IMR-90 (cell line): ENCODE data around the gene FBXO4. TPM values are rescaled to one million over a fixed set of nuclear protein-coding genes. Genes with fewer than 3 reads are reported as not detected.

Experiments
- ATAC-seq: fragments of 200-7000 bp; cut with Tn5 transposase; 2 replicates; pipeline ENCODE4 v1.9.1; 2020; ENCODE audit warnings: low read depth, mild to moderate bottlenecking, moderate library complexity
- BruUV-seq: library from RNA; stranded (reverse); fragments of 400-500 nt; replicated peaks from 2 replicates; lab custom pipeline; 2021; lab: Mats Ljungman, UMichigan
- CTCF ChIA-PET: fragments of 300-600 bp; formaldehyde crosslinking; extraction: SDS; loops from one replicate; lab custom pipeline; 2021; ENCODE audit warnings: antibody characterized with exemption; lab: Yijun Ruan, JAX
- POLR2A ChIA-PET: fragments of 300-600 bp; sonication (Branson Sonifier 250); formaldehyde crosslinking; loops from one replicate; lab custom pipeline; 2022; ENCODE audit warnings: antibody characterized with exemption; ENCODE audit not compliant: unreplicated experiment; lab: Charles Lee
- DNase-seq: peaks from one replicate; pipeline ENCODE4 v3.0.0; 2013
- H2AFZ ChIP-seq: replicated peaks from 2 replicates; pipeline ENCODE3; 2013; ENCODE audit warnings: low read length, mild to moderate bottlenecking; ENCODE audit not compliant: poor library complexity
- H2AK5ac ChIP-seq: 2 replicates; pipeline ENCODE4 v1.6.1; 2013; ENCODE audit warnings: low read depth, low read length, inconsistent platforms
- H2AK9ac ChIP-seq: replicated peaks from 2 replicates; pipeline ENCODE3; 2013; ENCODE audit warnings: mild to moderate bottlenecking, low read depth, low read length, moderate library complexity; ENCODE audit not compliant: poor library complexity
- H2BK120ac ChIP-seq: 2 replicates; pipeline ENCODE4 v1.6.1; 2013; ENCODE audit warnings: low read depth, low read length, inconsistent platforms
- H2BK15ac ChIP-seq: 3 replicates; pipeline ENCODE4 v1.6.1; 2013; ENCODE audit warnings: low read depth, low read length, inconsistent platforms
- H2BK20ac ChIP-seq: 2 replicates; pipeline ENCODE4 v1.6.1; 2013; ENCODE audit warnings: low read depth, mild to moderate bottlenecking, inconsistent platforms, low read length, moderate library complexity
- H2BK5ac ChIP-seq: 2 replicates; pipeline ENCODE4 v1.6.1; 2013; ENCODE audit warnings: mild to moderate bottlenecking, low read depth, low read length, inconsistent platforms; ENCODE audit not compliant: poor library complexity, severe bottlenecking
- H3K14ac ChIP-seq: replicated peaks from 2 replicates; pipeline ENCODE4 v1.6.1; 2013; ENCODE audit warnings: low read depth, low read length, inconsistent platforms
- H3K18ac ChIP-seq: 2 replicates; pipeline ENCODE4 v1.6.1; 2013; ENCODE audit warnings: low read depth, low read length, control low read depth
- H3K23ac ChIP-seq: 2 replicates; pipeline ENCODE4 v1.6.1; 2013; ENCODE audit warnings: low read depth, low read length, inconsistent platforms
- H3K27ac ChIP-seq: 2 replicates; pipeline ENCODE4 v1.5.1; 2013; ENCODE audit warnings: mild to moderate bottlenecking, control low read depth, low read length; ENCODE audit not compliant: insufficient read depth
- H3K27me3 ChIP-seq: 2 replicates; pipeline ENCODE4 v1.6.1; 2013; ENCODE audit warnings: low read length; ENCODE audit not compliant: control insufficient read depth, insufficient read depth
- H3K36me3 ChIP-seq: 2 replicates; pipeline ENCODE4 v1.6.1; 2013; ENCODE audit warnings: low read length, mixed read lengths; ENCODE audit not compliant: control insufficient read depth, insufficient read depth
- H3K4ac ChIP-seq: 2 replicates; pipeline ENCODE4 v1.6.1; 2013; ENCODE audit warnings: low read depth, low read length, inconsistent platforms
- H3K4me1 ChIP-seq: 2 replicates; pipeline ENCODE4 v1.6.1; 2013; ENCODE audit warnings: low read length, mixed read lengths; ENCODE audit not compliant: control insufficient read depth, insufficient read depth
- H3K4me2 ChIP-seq: 2 replicates; pipeline ENCODE4 v1.6.1; 2013; ENCODE audit warnings: low read depth, mild to moderate bottlenecking, control low read depth, low read length, moderate library complexity
- H3K4me3 ChIP-seq: 2 replicates; pipeline ENCODE4 v1.5.1; 2013; ENCODE audit warnings: low read depth, mild to moderate bottlenecking, control low read depth, low read length, moderate library complexity; ENCODE audit not compliant: insufficient read depth
- H3K56ac ChIP-seq: 2 replicates; pipeline ENCODE4 v1.6.1; 2013; ENCODE audit warnings: low read length, inconsistent platforms; ENCODE audit not compliant: insufficient read depth; ENCODE audit errors: extremely low read depth
- H3K79me1 ChIP-seq, 2 experiments: 2 replicates each; pipeline ENCODE4 v1.6.1; 2013; ENCODE audit warnings: low read length in 2 of 2, inconsistent platforms in 1 of 2, low read depth in 1 of 2
- H3K9ac ChIP-seq: 2 replicates; pipeline ENCODE4 v1.6.1; 2013; ENCODE audit warnings: low read depth, low read length, control low read depth
- H3K9me1 ChIP-seq: 2 replicates; pipeline ENCODE4 v1.6.1; 2013; ENCODE audit warnings: low read length, inconsistent platforms; ENCODE audit not compliant: insufficient read depth
- H3K9me3 ChIP-seq: 2 replicates; pipeline ENCODE4 v1.6.1; 2013; ENCODE audit warnings: low read length; ENCODE audit not compliant: control insufficient read depth, insufficient read depth
- H4K20me1 ChIP-seq: 2 replicates; pipeline ENCODE4 v1.6.1; 2013; ENCODE audit warnings: low read length, inconsistent platforms; ENCODE audit not compliant: insufficient read depth
- H4K5ac ChIP-seq: 2 replicates; pipeline ENCODE4 v1.6.1; 2013; ENCODE audit warnings: mild to moderate bottlenecking, low read depth, low read length, control low read depth
- H4K8ac ChIP-seq, 2 experiments: 2 replicates each; pipeline ENCODE4 v1.6.1; 2013; ENCODE audit warnings: low read depth in 2 of 2, low read length in 2 of 2, control low read depth in 1 of 2, inconsistent platforms in 1 of 2
- H4K91ac ChIP-seq: 2 replicates; pipeline ENCODE4 v1.6.1; 2013; ENCODE audit warnings: low read depth, low read length, inconsistent platforms; ENCODE audit not compliant: insufficient read depth
- BHLHE40 ChIP-seq: fragments of 150-350 bp; IDR thresholded peaks from 2 replicates; pipeline ENCODE4 v1.6.1; 2016; ENCODE audit warnings: mild to moderate bottlenecking, low read depth, low read length
- CEBPB ChIP-seq: IDR thresholded peaks from 2 replicates; pipeline ENCODE4 v1.6.1; 2012; ENCODE audit warnings: low read depth, low read length, improper control_type of control experiment
- CHD1 ChIP-seq: IDR thresholded peaks from 2 replicates; pipeline ENCODE4 v1.6.1; 2012; ENCODE audit warnings: low read depth, low read length, improper control_type of control experiment
- FOS ChIP-seq: fragments of 150-350 bp; IDR thresholded peaks from 2 replicates; pipeline ENCODE4 v1.6.1; 2016; ENCODE audit warnings: low read depth, low read length
- MAFK ChIP-seq: IDR thresholded peaks from 2 replicates; pipeline ENCODE4 v1.6.1; 2012; ENCODE audit warnings: low read depth, low read length, improper control_type of control experiment
- MAZ ChIP-seq: IDR thresholded peaks from 2 replicates; pipeline ENCODE4 v1.6.1; 2012; ENCODE audit warnings: low read depth, mild to moderate bottlenecking, low read length, improper control_type of control experiment, moderate library complexity, borderline replicate concordance
- MXI1 ChIP-seq: IDR thresholded peaks from 2 replicates; pipeline ENCODE4 v1.6.1; 2012; ENCODE audit warnings: low read depth, mild to moderate bottlenecking, low read length, moderate library complexity, borderline replicate concordance
- NFE2L2 ChIP-seq: fragments of 150-350 bp; IDR thresholded peaks from 2 replicates; pipeline ENCODE4 v1.6.1; 2016; ENCODE audit warnings: low read depth, mild to moderate bottlenecking, low read length
- POLR2A ChIP-seq: IDR thresholded peaks from 2 replicates; pipeline ENCODE4 v1.6.1; 2012; ENCODE audit warnings: mild to moderate bottlenecking, low read depth, low read length
- RAD21 ChIP-seq: IDR thresholded peaks from 2 replicates; pipeline ENCODE4 v1.6.1; 2012; ENCODE audit warnings: low read length, improper control_type of control experiment
- RCOR1 ChIP-seq: IDR thresholded peaks from 2 replicates; pipeline ENCODE4 v1.6.1; 2012; ENCODE audit warnings: mild to moderate bottlenecking, low read length, improper control_type of control experiment; ENCODE audit not compliant: insufficient replicate concordance
- RFX5 ChIP-seq: IDR thresholded peaks from 2 replicates; pipeline ENCODE4 v1.8.0; 2012; ENCODE audit warnings: low read depth, mild to moderate bottlenecking, low read length, moderate library complexity
- SMC3 ChIP-seq: fragments of 150-350 bp; IDR thresholded peaks from 2 replicates; pipeline ENCODE4 v1.6.1; 2016; ENCODE audit warnings: low read depth, mild to moderate bottlenecking, antibody characterized with exemption, low read length, moderate library complexity
- WGBS, 2 experiments: methylation state at CpG; one replicate each; pipeline versions ENCODE4 v1.1.5 to v1.1.7; 2013; ENCODE audit warnings: missing lambda C conversion rate in 2 of 2; ENCODE audit not compliant: insufficient read length in 1 of 2; ENCODE audit errors: extremely low coverage in 2 of 2; 5-methylcytosine and 5-hydroxymethylcytosine counted together
- dilution Hi-C: fragments of 300-500 bp; cut with HindIII; formaldehyde crosslinking; loops from one replicate; pipeline ENCODE4 v1.14.3; 2018; ENCODE audit warnings: low sequenced_read_pairs; ENCODE audit not compliant: unreplicated experiment
- in situ Hi-C: fragments of 300-500 bp; cut with MboI; formaldehyde crosslinking; loops from 3 replicates; pipeline ENCODE4 v1.14.3; 2019; ENCODE audit warnings: low sequenced_read_pairs, inconsistent platforms, mixed read lengths
- intact Hi-C: fragments of 100-400 bp; cut with micrococcal nuclease; formaldehyde crosslinking; loops from 2 replicates; pipeline ENCODE4 v1.10.0; 2022
- polyA plus RNA-seq, 3 experiments: library from polyadenylated mRNA; depleted of rRNA; stranded (reverse); fragments of >200 nt; gene quantifications; 2 replicates each; pipeline ENCODE4 v1.2.3, GENCODE V29; 2012; ENCODE audit warnings: low replicate concordance in 1 of 3
- total RNA-seq: library from RNA; depleted of rRNA; stranded (reverse); fragments of >200 nt; gene quantifications from 2 replicates; pipeline ENCODE4 v1.2.3, GENCODE V29; 2012
- TF ChIP-seq, protein P1 (sequence below): conservative IDR thresholded peaks from 2 replicates; pipeline ENCODE4 v1.5.1; 2012; ENCODE audit warnings: mild to moderate bottlenecking, low read depth, low read length, improper control_type of control experiment
- TF ChIP-seq, protein P2 (sequence below): fragments of 150-350 bp; IDR thresholded peaks from 2 replicates; pipeline ENCODE4 v1.6.1; 2016; ENCODE audit warnings: low read depth, mild to moderate bottlenecking, low read length, moderate library complexity, borderline replicate concordance
- TF ChIP-seq, protein P3 (sequence below): fragments of 150-350 bp; IDR thresholded peaks from 2 replicates; pipeline ENCODE4 v1.6.1; 2017; ENCODE audit warnings: mild to moderate bottlenecking, antibody characterized with exemption, low read length, low read depth

FBXO4 gene
- total and polyA plus RNA-seq, 2 of the 4 experiments (the other 2 are of a cell fraction): 3.5 to 4.1 TPM

DNA sequence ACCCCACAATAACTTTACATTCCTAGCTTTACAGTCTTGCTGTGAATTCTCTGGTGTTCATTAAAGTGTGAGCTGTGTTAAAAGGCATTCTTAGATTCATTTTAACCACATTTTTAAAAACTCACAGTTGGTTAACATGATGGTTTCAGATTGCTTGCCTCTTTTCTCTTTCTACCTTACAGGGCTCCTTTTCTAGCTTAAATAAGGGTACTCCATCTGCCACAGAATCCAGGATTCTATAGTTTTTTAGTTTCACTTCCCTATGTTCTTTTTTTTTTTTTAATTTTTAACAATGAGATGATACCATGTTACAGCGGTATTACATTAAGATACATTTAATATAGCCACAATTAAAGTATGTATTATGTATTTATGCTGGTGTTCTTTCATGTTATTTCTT, 3.9 kb upstream of the FBXO4 start:
- Histone ChIP-seq H2BK120ac (no peak overlapping the region), H3K4ac (no peak overlapping the region), H4K5ac (no peak overlapping the region), H3K27ac (no peak overlapping the region), H4K91ac (no peak overlapping the region), H3K4me1 (no peaks in the 10 kb centered on the region; the same call in 1 of the 2 replicates), H3K23ac (no peak overlapping the region), H3K36me3 (peaks cover 10% of the 10 kb centered on the region), H2BK20ac (no peak overlapping the region), H3K9me3 (no peaks in the 10 kb centered on the region), H2BK5ac (no peak overlapping the region), H3K79me1 (peaks cover 0 to 8% of the 10 kb centered on the region in 2 experiments; a peak in 2 of 4 replicates), H3K56ac (no peak overlapping the region), H4K20me1 (no peaks in the 10 kb centered on the region), H3K27me3 (no peaks in the 10 kb centered on the region), H3K4me2 (no peak overlapping the region), H2AK9ac (no peak overlapping the region), H2AK5ac (no peak overlapping the region), H3K14ac (no peak overlapping the region), H2AFZ (no peak overlapping the region), H3K4me3 (no peak overlapping the region), H3K9me1 (no peaks in the 10 kb centered on the region), H3K9ac (no peak overlapping the region), H3K18ac (no peak overlapping the region), H4K8ac (no peak overlapping the region), H2BK15ac (no peak overlapping the region)
- CTCF ChIA-PET: no interaction called here
- in situ Hi-C loops: no loop called here
- no CpG with 5 or more reads among the region's 1 CpG for WGBS, 2 experiments
- TF ChIP-seq CEBPB: no peak
- no peak for TF ChIP-seq MAFK
- no peak for TF ChIP-seq SMC3
- TF ChIP-seq, protein P1, sequence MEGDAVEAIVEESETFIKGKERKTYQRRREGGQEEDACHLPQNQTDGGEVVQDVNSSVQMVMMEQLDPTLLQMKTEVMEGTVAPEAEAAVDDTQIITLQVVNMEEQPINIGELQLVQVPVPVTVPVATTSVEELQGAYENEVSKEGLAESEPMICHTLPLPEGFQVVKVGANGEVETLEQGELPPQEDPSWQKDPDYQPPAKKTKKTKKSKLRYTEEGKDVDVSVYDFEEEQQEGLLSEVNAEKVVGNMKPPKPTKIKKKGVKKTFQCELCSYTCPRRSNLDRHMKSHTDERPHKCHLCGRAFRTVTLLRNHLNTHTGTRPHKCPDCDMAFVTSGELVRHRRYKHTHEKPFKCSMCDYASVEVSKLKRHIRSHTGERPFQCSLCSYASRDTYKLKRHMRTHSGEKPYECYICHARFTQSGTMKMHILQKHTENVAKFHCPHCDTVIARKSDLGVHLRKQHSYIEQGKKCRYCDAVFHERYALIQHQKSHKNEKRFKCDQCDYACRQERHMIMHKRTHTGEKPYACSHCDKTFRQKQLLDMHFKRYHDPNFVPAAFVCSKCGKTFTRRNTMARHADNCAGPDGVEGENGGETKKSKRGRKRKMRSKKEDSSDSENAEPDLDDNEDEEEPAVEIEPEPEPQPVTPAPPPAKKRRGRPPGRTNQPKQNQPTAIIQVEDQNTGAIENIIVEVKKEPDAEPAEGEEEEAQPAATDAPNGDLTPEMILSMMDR: no peak
- TF ChIP-seq POLR2A: no peak
- TF ChIP-seq CHD1: no peak
- TF ChIP-seq, protein P2, sequence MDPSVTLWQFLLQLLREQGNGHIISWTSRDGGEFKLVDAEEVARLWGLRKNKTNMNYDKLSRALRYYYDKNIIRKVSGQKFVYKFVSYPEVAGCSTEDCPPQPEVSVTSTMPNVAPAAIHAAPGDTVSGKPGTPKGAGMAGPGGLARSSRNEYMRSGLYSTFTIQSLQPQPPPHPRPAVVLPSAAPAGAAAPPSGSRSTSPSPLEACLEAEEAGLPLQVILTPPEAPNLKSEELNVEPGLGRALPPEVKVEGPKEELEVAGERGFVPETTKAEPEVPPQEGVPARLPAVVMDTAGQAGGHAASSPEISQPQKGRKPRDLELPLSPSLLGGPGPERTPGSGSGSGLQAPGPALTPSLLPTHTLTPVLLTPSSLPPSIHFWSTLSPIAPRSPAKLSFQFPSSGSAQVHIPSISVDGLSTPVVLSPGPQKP: no peak
- no peak for TF ChIP-seq NFE2L2
- no peak for TF ChIP-seq MAZ
- no peak for TF ChIP-seq RFX5
- TF ChIP-seq RCOR1: no peak
- no peak for TF ChIP-seq FOS
- TF ChIP-seq, protein P3, sequence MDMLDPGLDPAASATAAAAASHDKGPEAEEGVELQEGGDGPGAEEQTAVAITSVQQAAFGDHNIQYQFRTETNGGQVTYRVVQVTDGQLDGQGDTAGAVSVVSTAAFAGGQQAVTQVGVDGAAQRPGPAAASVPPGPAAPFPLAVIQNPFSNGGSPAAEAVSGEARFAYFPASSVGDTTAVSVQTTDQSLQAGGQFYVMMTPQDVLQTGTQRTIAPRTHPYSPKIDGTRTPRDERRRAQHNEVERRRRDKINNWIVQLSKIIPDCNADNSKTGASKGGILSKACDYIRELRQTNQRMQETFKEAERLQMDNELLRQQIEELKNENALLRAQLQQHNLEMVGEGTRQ: no peak
- no peak for TF ChIP-seq RAD21
- no peak for TF ChIP-seq MXI1
- TF ChIP-seq BHLHE40: no peak
- POLR2A ChIA-PET: no interaction called here
- dilution Hi-C loops: no loop called here
- ATAC-seq (no peak), DNase-seq (no peak)
- no TSS peak for BruUV-seq
- intact Hi-C loops: no loop called here
